ENCODE data around the gene FBXW5. TPM values are rescaled to one million over a fixed set of nuclear protein-coding genes. Genes with fewer than 3 reads are reported as not detected.

Gene FBXW5
- total RNA-seq, 1 experiment from 2014 or later: 101 TPM

- intact Hi-C loops (cut with micrococcal nuclease; ENCODE audit: unreplicated experiment): loop anchor here (5.0 kb wide), 1 partner anchor 58 kb away; no protein-coding TSS in a partner anchor
- no peaks in the 10 kb centered on the region for H3K9me2 ChIP-seq (ENCODE audit: insufficient read depth)
- H3K27me3 ChIP-seq (ENCODE audit: insufficient read depth, low read depth): no peaks in the 10 kb centered on the region
- H3K36me3 ChIP-seq (ENCODE audit: low read depth): peaks cover 7% of the 10 kb centered on the region
- ChIA-PET CTCF (no interaction called here), POLR2A (ENCODE audit: unreplicated experiment) (no interaction called here)
- H3K9me3 ChIP-seq (ENCODE audit: insufficient read depth, low read depth): no peaks in the 10 kb centered on the region
- H3K4me2 ChIP-seq: no peak overlapping the region
- no peaks in the 10 kb centered on the region; the same call in none of the 2 replicates for H4K20me1 ChIP-seq (ENCODE audit: insufficient read depth)
- no TSS peak for BruUV-seq (replicated peaks)
- DNase-seq: no peak
- no peak overlapping the region for H3K27ac ChIP-seq
- H3K4me3 ChIP-seq: no peak overlapping the region
- peaks cover 6% of the 10 kb centered on the region; the same call in 1 of the 2 replicates for H3K4me1 ChIP-seq (replicated peaks; ENCODE audit: insufficient read depth)
- peaks cover 20% of the 10 kb centered on the region; the same call in 1 of the 2 replicates for H3F3A ChIP-seq (ENCODE audit: insufficient read depth, low read depth)
- H3K79me2 ChIP-seq (ENCODE audit: low read depth): peaks cover 18% of the 10 kb centered on the region
- TF ChIP-seq EZH2 (IDR thresholded peaks at IDR 0.05; ENCODE audit: low read depth) (no peak), CTCF (conservative IDR thresholded peaks at IDR 0.05) (no peak)
- H2AFZ ChIP-seq: no peak overlapping the region
Observed at GRCh38 chr9:136940526-136941230, 3.9 kb downstream of the FBXW5 start.

GRCh38 chr9:136939996-136940525 lies 4.5 kb downstream of the FBXW5 start:
- peaks cover 7% of the 10 kb centered on the region for H3K36me3 ChIP-seq (ENCODE audit: low read depth)
- peaks cover 20% of the 10 kb centered on the region; the same call in 1 of the 2 replicates for H3F3A ChIP-seq (ENCODE audit: insufficient read depth, low read depth)
- BruUV-seq (replicated peaks): no TSS peak
- peaks cover 18% of the 10 kb centered on the region for H3K79me2 ChIP-seq (ENCODE audit: low read depth)
- H4K20me1 ChIP-seq (ENCODE audit: insufficient read depth): no peaks in the 10 kb centered on the region; the same call in none of the 2 replicates
- ChIA-PET CTCF (no interaction called here), POLR2A (ENCODE audit: unreplicated experiment) (no interaction called here)
- H3K9me2 ChIP-seq (ENCODE audit: insufficient read depth): no peaks in the 10 kb centered on the region
- no peak overlapping the region for H3K27ac ChIP-seq
- H3K27me3 ChIP-seq (ENCODE audit: insufficient read depth, low read depth): no peaks in the 10 kb centered on the region
- no peak overlapping the region for H3K4me2 ChIP-seq
- no peak overlapping the region for H3K4me3 ChIP-seq
- no peaks in the 10 kb centered on the region for H3K9me3 ChIP-seq (ENCODE audit: insufficient read depth, low read depth)
- intact Hi-C loops (cut with micrococcal nuclease; ENCODE audit: unreplicated experiment): loop anchor here (5.0 kb wide), 1 partner anchor 58 kb away; no protein-coding TSS in a partner anchor
- H3K4me1 ChIP-seq (replicated peaks; ENCODE audit: insufficient read depth): peaks cover 6% of the 10 kb centered on the region; the same call in 1 of the 2 replicates
- H2AFZ ChIP-seq: no peak overlapping the region
- DNase-seq: no peak
- TF ChIP-seq CTCF (conservative IDR thresholded peaks at IDR 0.05) (no peak), EZH2 (IDR thresholded peaks at IDR 0.05; ENCODE audit: low read depth) (no peak)

- peaks cover 18% of the 10 kb centered on the region for H3K79me2 ChIP-seq (ENCODE audit: low read depth)
- H3K9me2 ChIP-seq (ENCODE audit: insufficient read depth): no peaks in the 10 kb centered on the region
- POLR2A ChIA-PET (ENCODE audit: unreplicated experiment): no interaction called here
- H3K9me3 ChIP-seq (ENCODE audit: insufficient read depth, low read depth): no peaks in the 10 kb centered on the region
- no peaks in the 10 kb centered on the region for H3K27me3 ChIP-seq (ENCODE audit: insufficient read depth, low read depth)
- no peak overlapping the region for H2AFZ ChIP-seq
- no peak overlapping the region for H3K4me2 ChIP-seq
- no peak overlapping the region for H3K27ac ChIP-seq
- TF ChIP-seq CTCF (conservative IDR thresholded peaks at IDR 0.05) (no peak), EZH2 (IDR thresholded peaks at IDR 0.05; ENCODE audit: low read depth) (no peak)
- CTCF ChIA-PET: no interaction called here
- intact Hi-C loops (cut with micrococcal nuclease; ENCODE audit: unreplicated experiment): no loop called here
- peaks cover 7% of the 10 kb centered on the region for H3K36me3 ChIP-seq (ENCODE audit: low read depth)
- BruUV-seq (replicated peaks): no TSS peak
- H3F3A ChIP-seq (ENCODE audit: insufficient read depth, low read depth): peaks cover 20% of the 10 kb centered on the region; the same call in 1 of the 2 replicates
- H3K4me1 ChIP-seq (replicated peaks; ENCODE audit: insufficient read depth): peaks cover 6% of the 10 kb centered on the region; the same call in 1 of the 2 replicates
- no peak overlapping the region for H3K4me3 ChIP-seq
- no peak for DNase-seq
- no peaks in the 10 kb centered on the region; the same call in none of the 2 replicates for H4K20me1 ChIP-seq (ENCODE audit: insufficient read depth)
Observed at GRCh38 chr9:136939431-136939995, 5.0 kb downstream of the FBXW5 start.

Data from PC-9 (cell line).